Measurements from ENCODE around the gene PDS5A. TPM values are rescaled to one million over a fixed set of nuclear protein-coding genes. Genes with fewer than 3 reads are reported as not detected.
A peak's percentile ranks its signal among the peaks of the same experiment; 100 is the strongest.

The PDS5A gene
- polyA plus RNA-seq, 3 donors = 14.2 to 19.4 (median 17.7) TPM

DNA sequence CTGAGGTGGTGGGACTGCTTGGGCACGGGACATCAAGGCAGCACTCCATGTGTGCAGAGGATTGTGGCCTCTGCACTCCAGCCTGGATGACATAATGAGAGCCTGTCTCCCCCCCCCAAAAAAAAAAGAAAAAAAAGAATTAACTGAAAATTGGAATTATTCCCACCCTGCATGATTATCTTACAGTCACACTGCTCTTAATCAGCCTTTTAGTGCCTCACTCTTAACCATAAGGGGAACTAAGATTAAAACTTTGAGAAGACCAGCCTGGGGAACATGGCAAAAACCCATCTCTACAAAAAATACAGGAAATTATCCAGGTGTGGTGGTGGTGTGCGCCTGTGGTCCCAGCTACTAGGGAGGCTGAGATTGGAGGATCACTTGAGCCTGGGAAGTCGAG, 185.2 kb downstream of the PDS5A start:
- Histone ChIP-seq H3K36me3 (replicated peaks in 1 of 2; ENCODE audit: control insufficient read depth in 1 of 2, insufficient read depth in 2 of 2, low read length in 2 of 2) (no peaks in the 10 kb centered on the region), H3K79me2 (ENCODE audit: insufficient read depth, low read length) (no peaks in the 10 kb centered on the region), H3K4me3 (replicated peaks in 1 of 3; ENCODE audit: low read depth in 2 of 3, low read length in 3 of 3) (no peak overlapping the region), H3K4me2 (replicated peaks; ENCODE audit: extremely low read depth, low read length, poor library complexity, severe bottlenecking) (no peak overlapping the region), H2AFZ (ENCODE audit: insufficient read depth, low read depth, low read length, poor library complexity, severe bottlenecking) (no peak overlapping the region), H3K27ac (ENCODE audit: low read depth in 1 of 2, low read length in 2 of 2) (no peak overlapping the region), H3K9me3 (replicated peaks in 1 of 2; ENCODE audit: control insufficient read depth in 1 of 2, insufficient read depth in 1 of 2, low read length in 2 of 2) (no peaks in the 10 kb centered on the region), H3K27me3 (ENCODE audit: control insufficient read depth in 2 of 2, insufficient read depth in 2 of 2, low read length in 2 of 2) (no peaks in the 10 kb centered on the region), H3K9ac (ENCODE audit: insufficient read depth, low read length, poor library complexity, severe bottlenecking) (no peak overlapping the region), H3K4me1 (ENCODE audit: control insufficient read depth in 1 of 2, insufficient read depth in 2 of 2, low read length in 2 of 2) (no peaks in the 10 kb centered on the region), H4K20me1 (ENCODE audit: insufficient read depth, low read length) (no peaks in the 10 kb centered on the region)
- peaks cover 0 to 9% (median 0%) of the 10 kb centered on the region in 7 donors for H3K9me3 Mint-ChIP-seq
- DNase-seq = no peak
- H3K36me3 Mint-ChIP-seq = no peaks in the 10 kb centered on the region
- H3K4me3 Mint-ChIP-seq = no peak overlapping the region
- peaks cover 0 to 4% (median 0%) of the 10 kb centered on the region in 3 donors for H3K27me3 Mint-ChIP-seq (ENCODE audit: low read depth in 3 of 3)
- no peaks in the 10 kb centered on the region for H3K4me1 Mint-ChIP-seq
- intact Hi-C loops (cut with micrococcal nuclease) = no loop called here
- WGBS (ENCODE audit: insufficient coverage) = no CpG with 5 or more reads among the region's 3 CpGs
- TF ChIP-seq, protein P1, sequence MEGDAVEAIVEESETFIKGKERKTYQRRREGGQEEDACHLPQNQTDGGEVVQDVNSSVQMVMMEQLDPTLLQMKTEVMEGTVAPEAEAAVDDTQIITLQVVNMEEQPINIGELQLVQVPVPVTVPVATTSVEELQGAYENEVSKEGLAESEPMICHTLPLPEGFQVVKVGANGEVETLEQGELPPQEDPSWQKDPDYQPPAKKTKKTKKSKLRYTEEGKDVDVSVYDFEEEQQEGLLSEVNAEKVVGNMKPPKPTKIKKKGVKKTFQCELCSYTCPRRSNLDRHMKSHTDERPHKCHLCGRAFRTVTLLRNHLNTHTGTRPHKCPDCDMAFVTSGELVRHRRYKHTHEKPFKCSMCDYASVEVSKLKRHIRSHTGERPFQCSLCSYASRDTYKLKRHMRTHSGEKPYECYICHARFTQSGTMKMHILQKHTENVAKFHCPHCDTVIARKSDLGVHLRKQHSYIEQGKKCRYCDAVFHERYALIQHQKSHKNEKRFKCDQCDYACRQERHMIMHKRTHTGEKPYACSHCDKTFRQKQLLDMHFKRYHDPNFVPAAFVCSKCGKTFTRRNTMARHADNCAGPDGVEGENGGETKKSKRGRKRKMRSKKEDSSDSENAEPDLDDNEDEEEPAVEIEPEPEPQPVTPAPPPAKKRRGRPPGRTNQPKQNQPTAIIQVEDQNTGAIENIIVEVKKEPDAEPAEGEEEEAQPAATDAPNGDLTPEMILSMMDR (IDR thresholded peaks at IDR 0.05) = no peak
- no peak overlapping the region for H3K27ac Mint-ChIP-seq

GRCh38 chr4:39792128-39792527, 185.6 kb downstream of the PDS5A start:
- Mint-ChIP-seq H3K27ac (peak overlapping the region in 1 of 7 donors; percentile 46), H3K4me3 (no peak overlapping the region), H3K9me3 (peaks cover 0 to 9% (median 0%) of the 10 kb centered on the region in 7 donors), H3K36me3 (no peaks in the 10 kb centered on the region), H3K27me3 (ENCODE audit: low read depth in 3 of 3) (peaks cover 0 to 4% (median 0%) of the 10 kb centered on the region in 3 donors), H3K4me1 (no peaks in the 10 kb centered on the region)
- Histone ChIP-seq H3K79me2 (ENCODE audit: insufficient read depth, low read length) (no peaks in the 10 kb centered on the region), H3K27ac (ENCODE audit: low read depth in 1 of 2, low read length in 2 of 2) (no peak overlapping the region), H3K4me2 (replicated peaks; ENCODE audit: extremely low read depth, low read length, poor library complexity, severe bottlenecking) (no peak overlapping the region), H3K27me3 (ENCODE audit: control insufficient read depth in 2 of 2, insufficient read depth in 2 of 2, low read length in 2 of 2) (no peaks in the 10 kb centered on the region), H3K9me3 (replicated peaks in 1 of 2; ENCODE audit: control insufficient read depth in 1 of 2, insufficient read depth in 1 of 2, low read length in 2 of 2) (no peaks in the 10 kb centered on the region), H4K20me1 (ENCODE audit: insufficient read depth, low read length) (no peaks in the 10 kb centered on the region), H2AFZ (ENCODE audit: insufficient read depth, low read depth, low read length, poor library complexity, severe bottlenecking) (no peak overlapping the region), H3K4me3 (replicated peaks in 1 of 3; ENCODE audit: low read depth in 2 of 3, low read length in 3 of 3) (no peak overlapping the region), H3K36me3 (replicated peaks in 1 of 2; ENCODE audit: control insufficient read depth in 1 of 2, insufficient read depth in 2 of 2, low read length in 2 of 2) (no peaks in the 10 kb centered on the region), H3K9ac (ENCODE audit: insufficient read depth, low read length, poor library complexity, severe bottlenecking) (no peak overlapping the region), H3K4me1 (ENCODE audit: control insufficient read depth in 1 of 2, insufficient read depth in 2 of 2, low read length in 2 of 2) (no peaks in the 10 kb centered on the region)
- WGBS (ENCODE audit: insufficient coverage) = 77% methylated on average over 4 of the region's 5 CpGs
- intact Hi-C loops (cut with micrococcal nuclease) = no loop called here
- TF ChIP-seq, protein P1 (IDR thresholded peaks at IDR 0.05) = no peak
- no peak for DNase-seq
